IgD-negative memory B cell (primary cell): ENCODE results near the gene TPCN1. TPM values are rescaled to one million over a fixed set of nuclear protein-coding genes. Genes with fewer than 3 reads are reported as not detected.

Experiments used
- H3K27ac Mint-ChIP-seq, 3 donors: one replicate each; pipeline ENCODE4 v1.8.0; 2020 to 2022; ENCODE audit warnings: mild to moderate bottlenecking in 3 of 3, mixed read lengths in 3 of 3, moderate library complexity in 1 of 3
- H3K27me3 Mint-ChIP-seq: one replicate; pipeline ENCODE4 v1.8.0; 2021; ENCODE audit warnings: mixed read lengths
- H3K36me3 Mint-ChIP-seq: one replicate; pipeline ENCODE4 v1.8.0; 2020; ENCODE audit warnings: mild to moderate bottlenecking, mixed read lengths
- H3K4me1 Mint-ChIP-seq, 3 donors: one replicate each; pipeline ENCODE4 v1.8.0; 2020 to 2022; ENCODE audit warnings: mixed read lengths in 3 of 3, mild to moderate bottlenecking in 1 of 3
- H3K4me3 Mint-ChIP-seq, 4 donors: one replicate each; pipeline ENCODE4 v1.8.0; 2020 to 2022; ENCODE audit warnings: mild to moderate bottlenecking in 4 of 4, mixed read lengths in 4 of 4, moderate library complexity in 3 of 4
- H3K9me3 Mint-ChIP-seq, 3 donors: one replicate each; pipeline ENCODE4 v1.8.0; 2020 to 2021; ENCODE audit warnings: mixed read lengths in 3 of 3, mild to moderate bottlenecking in 1 of 3
- polyA plus RNA-seq: library from polyadenylated mRNA; unstranded; fragments of 300-500 nt; fragmentation: Illumina TruSeq; gene quantifications from one replicate; pipeline ENCODE4 v1.2.3, GENCODE V29; 2021

The TPCN1 gene
- polyA plus RNA-seq, 1 donor from 2014 or later = 17.4 TPM

DNA sequence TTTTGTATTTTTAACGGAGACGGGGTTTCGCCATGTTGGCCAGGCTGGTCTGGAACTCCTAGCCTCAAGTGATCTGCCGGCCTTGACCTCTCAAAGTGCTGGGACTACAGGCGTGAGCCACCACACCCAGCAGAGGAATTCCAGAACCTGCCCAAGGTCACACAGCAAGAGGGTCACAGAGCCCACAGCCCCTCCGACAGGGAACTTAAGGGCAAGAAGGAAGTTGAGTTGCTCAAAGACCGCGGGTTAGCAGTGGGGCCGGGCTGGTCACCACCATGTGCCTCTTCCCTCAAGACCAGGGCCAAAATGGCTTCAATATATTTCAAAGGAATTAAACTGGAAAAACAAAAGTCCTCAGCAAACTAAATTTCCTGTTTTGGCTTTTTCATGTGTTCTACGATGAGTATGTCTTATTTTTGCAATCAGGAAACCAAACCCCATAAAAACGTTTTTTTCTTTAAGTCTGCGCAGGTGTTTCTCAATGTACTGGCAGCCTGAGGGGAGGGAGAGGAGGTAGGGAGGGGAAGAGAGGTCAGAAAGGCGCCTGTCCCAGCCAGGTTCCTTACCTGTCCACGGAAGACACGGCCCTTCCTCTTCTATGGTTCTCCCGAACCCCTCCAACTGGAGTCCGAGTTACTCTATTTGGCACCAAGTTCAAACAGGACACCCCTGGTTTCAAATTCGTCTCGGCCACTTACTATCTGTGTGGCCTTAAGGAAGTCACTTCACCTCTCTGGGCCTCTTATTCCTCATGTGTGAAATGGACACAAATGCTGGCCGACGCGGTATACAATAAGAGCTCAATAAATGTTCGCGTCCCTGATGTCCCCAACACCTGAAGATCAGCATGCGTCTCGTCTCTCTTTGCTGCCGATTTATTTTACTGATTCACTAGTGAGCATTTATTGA lies 112.9 kb downstream of the TPCN1 start:
- peaks cover 3% of the 10 kb centered on the region for H3K36me3 Mint-ChIP-seq
- H3K27ac Mint-ChIP-seq = peak overlapping the region in 2 of 3 donors; percentile 10 to 94
- H3K27me3 Mint-ChIP-seq = no peaks in the 10 kb centered on the region
- peak overlapping the region; percentile 80 to 96 (median 93) for H3K4me3 Mint-ChIP-seq
- peaks cover 7 to 19% (median 14%) of the 10 kb centered on the region in 3 donors for H3K4me1 Mint-ChIP-seq
- peaks cover 0 to 2% (median 0%) of the 10 kb centered on the region in 3 donors for H3K9me3 Mint-ChIP-seq

DNA sequence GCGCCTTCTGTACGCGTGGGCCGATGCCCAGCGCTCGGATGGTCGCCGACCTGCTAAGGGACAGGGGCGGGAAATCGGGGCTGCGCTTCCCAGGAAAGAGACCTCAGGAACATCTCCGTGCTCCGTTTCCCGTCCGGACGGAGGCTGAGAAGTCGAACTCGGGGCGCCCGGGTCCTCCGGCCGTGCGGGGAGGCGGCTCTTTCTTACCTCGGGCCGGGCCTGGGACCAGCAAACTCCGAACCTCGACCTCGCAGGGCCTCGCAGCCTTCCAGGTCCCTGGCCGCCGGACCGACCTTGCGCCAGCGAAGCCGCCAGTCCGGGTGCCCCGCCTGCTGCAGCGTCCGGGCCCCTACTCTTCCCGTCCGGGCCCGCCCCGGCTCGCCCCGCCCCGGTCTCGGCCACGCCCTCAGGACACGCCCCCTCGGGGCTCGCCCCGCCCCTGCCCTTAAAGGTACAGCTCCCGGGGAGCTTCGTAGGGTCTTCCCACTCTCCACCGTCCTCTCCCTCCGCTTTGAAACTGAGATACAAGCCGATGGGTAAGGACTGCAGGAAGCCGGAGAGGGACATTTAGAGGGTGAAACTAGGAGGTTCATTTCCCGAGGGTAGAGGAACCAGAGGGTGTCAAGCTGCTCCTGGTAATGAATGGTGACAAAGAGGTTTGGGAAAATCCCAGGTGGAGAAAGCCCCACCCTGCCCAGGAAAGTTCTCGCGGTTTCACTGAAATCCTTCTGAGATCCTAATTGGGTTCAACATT lies 113.7 kb downstream of the TPCN1 start, which contains the start of gene SLC8B1:
Gene SLC8B1, minus strand, starts transcription at position 324 of the 754 bp plus-strand sequence. CDS start 2,231 bp downstream, outside the sequence.
- H3K27ac Mint-ChIP-seq = peak within 1 kb of the TSS in 2 of 3 donors; percentile 71 to 94
- peaks cover 6 to 19% (median 14%) of the 10 kb centered on the region in 3 donors for H3K4me1 Mint-ChIP-seq

DNA sequence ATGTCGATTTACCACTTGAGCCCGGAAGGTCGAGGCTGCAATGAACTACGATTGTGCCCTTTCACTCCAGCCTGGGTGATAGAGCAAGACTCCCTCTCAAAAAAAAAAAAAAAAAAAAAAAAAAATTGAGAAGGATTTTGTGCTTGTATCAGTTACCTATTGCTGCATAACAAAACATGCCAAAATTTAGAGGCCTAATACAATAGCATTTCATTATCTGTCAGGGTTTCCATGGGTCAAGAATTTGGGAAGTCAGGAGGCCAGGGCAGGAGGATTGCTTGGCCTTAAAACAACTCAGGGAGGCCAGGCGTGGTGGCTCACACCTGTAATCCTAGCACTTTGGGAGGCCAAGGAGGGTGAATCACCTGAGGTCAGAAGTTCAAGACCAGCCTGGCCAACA lies 118.3 kb downstream of the TPCN1 start:
- H3K36me3 Mint-ChIP-seq = no peaks in the 10 kb centered on the region
- H3K27me3 Mint-ChIP-seq = peaks cover 4% of the 10 kb centered on the region
- H3K9me3 Mint-ChIP-seq = no peaks in the 10 kb centered on the region
- H3K4me1 Mint-ChIP-seq = peaks cover 5 to 9% (median 6%) of the 10 kb centered on the region in 3 donors
- H3K27ac Mint-ChIP-seq = no peak overlapping the region
- H3K4me3 Mint-ChIP-seq = no peak overlapping the region

More for the DNA sequence above, 113.7 kb downstream of the TPCN1 start, which contains the start of gene SLC8B1:
- Mint-ChIP-seq H3K27me3 (no peaks in the 10 kb centered on the region), H3K36me3 (peaks cover 3% of the 10 kb centered on the region), H3K9me3 (no peaks in the 10 kb centered on the region), H3K4me3 (peak within 1 kb of the TSS; percentile 80 to 96 (median 93))

DNA sequence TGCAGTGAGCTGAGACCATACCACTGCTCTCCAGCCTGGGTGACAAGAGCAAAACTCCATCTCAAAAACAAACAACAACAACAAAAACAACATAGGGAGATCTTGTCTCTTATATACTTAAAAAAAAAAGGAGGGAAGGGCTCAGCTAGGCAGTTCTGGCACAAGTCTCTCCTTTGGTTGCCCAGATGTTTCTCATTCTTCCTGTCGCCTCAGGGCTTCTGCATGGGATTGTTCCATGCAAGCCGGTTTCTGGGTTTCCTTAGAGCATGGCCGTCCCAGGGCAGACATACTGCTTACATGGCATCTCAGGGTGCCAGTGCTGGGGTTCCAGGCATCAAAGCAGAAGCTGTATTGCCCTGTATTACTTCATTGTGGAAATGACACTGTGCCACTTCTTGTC lies 118.8 kb downstream of the TPCN1 start:
- Mint-ChIP-seq H3K36me3 (no peaks in the 10 kb centered on the region), H3K9me3 (no peaks in the 10 kb centered on the region), H3K27me3 (peaks cover 4% of the 10 kb centered on the region), H3K27ac (no peak overlapping the region), H3K4me3 (peak overlapping the region in 1 of 4 donors; percentile 47), H3K4me1 (peaks cover 3 to 8% (median 5%) of the 10 kb centered on the region in 3 donors)

DNA sequence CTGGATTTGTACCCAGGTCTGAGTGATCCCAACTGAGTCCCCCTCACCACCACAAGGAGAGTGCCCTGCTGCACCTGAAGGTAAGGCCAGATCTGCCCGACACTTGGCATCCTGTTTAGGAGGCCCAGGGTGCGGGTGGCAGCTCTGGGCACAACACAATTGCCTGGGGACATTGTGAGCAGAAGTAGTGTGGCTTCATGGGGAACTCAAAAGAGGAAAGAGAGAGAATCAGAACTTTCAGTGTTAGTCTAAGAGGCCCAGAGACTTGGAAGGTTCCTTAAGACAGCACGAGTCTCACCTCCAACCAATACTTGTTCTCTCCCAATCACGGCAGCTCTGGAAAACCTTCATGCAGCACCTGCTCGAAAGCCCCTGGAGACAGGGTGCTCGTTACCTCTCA lies 120.3 kb downstream of the TPCN1 start:
- Mint-ChIP-seq H3K4me3 (no peak overlapping the region), H3K27me3 (peaks cover 4% of the 10 kb centered on the region), H3K27ac (no peak overlapping the region), H3K4me1 (peaks cover 0 to 9% (median 3%) of the 10 kb centered on the region in 3 donors), H3K9me3 (no peaks in the 10 kb centered on the region), H3K36me3 (no peaks in the 10 kb centered on the region)

DNA sequence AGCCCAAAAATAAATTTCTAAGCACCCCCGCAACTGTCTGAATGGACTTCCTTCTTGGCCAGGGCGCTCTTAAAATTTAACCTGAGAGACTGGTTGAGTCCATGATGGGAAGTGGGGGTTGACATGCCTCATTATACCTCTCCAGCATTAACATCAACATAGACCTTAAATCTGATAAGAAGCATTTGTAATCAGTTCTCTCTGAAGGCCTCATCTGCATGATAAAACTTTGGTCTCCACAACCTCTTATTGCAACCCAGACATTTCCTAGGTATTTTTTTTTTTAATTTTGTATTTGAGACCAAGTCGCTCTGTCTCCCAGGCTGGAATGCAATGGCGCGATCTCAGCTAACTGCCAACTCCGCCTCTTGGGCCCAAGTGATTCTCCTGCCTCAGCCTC lies 124.1 kb downstream of the TPCN1 start:
- no peaks in the 10 kb centered on the region for H3K36me3 Mint-ChIP-seq
- no peak overlapping the region for H3K27ac Mint-ChIP-seq
- peaks cover 4% of the 10 kb centered on the region for H3K27me3 Mint-ChIP-seq
- H3K4me1 Mint-ChIP-seq = peaks cover 0 to 9% (median 3%) of the 10 kb centered on the region in 3 donors
- no peak overlapping the region for H3K4me3 Mint-ChIP-seq
- no peaks in the 10 kb centered on the region for H3K9me3 Mint-ChIP-seq

DNA sequence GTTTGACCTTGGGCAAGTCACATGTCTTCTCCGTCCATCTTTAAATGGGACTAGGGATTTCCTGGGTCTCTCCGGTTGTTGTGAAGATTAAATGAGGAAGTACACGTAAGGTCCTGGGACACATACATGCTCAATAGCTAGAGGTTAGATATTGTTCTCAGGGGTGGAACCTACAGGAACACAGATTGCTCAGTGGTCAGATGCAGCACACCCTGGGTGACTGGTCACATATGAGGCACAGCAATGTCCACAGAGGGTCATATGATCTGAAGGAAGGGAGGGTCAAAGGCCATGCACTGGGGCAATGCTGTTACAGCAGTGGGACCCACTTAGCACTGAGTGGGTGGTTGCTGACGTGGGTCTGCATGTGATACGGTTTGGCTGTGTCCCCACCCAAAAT lies 125.1 kb downstream of the TPCN1 start:
- Mint-ChIP-seq H3K36me3 (no peaks in the 10 kb centered on the region), H3K4me3 (no peak overlapping the region), H3K4me1 (peaks cover 0 to 8% (median 3%) of the 10 kb centered on the region in 3 donors), H3K9me3 (no peaks in the 10 kb centered on the region), H3K27me3 (peaks cover 2% of the 10 kb centered on the region), H3K27ac (no peak overlapping the region)

DNA sequence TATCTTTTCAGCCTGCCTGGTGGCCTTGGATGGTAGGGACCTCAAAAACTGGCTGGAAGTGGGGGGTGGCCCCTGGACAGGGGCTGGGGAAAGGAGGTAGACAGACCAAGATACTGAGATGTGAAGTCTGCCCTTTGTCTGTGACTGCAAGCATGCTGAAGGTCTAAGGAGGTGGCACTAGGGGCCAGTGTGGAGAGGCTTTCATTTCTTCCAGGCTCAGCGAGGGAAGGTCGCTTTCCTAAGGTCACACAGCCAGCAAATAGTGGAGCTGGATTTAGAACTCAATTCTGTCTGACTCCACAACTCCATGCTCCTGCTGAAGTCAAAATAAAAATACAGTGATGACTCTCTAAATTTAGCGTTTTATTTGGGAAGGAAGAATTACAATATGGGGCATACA lies 125.8 kb downstream of the TPCN1 start:
- no peaks in the 10 kb centered on the region for H3K9me3 Mint-ChIP-seq
- no peak overlapping the region for H3K27ac Mint-ChIP-seq
- H3K4me1 Mint-ChIP-seq = peaks cover 0 to 2% (median 0%) of the 10 kb centered on the region in 3 donors
- H3K36me3 Mint-ChIP-seq = no peaks in the 10 kb centered on the region
- H3K4me3 Mint-ChIP-seq = no peak overlapping the region
- no peaks in the 10 kb centered on the region for H3K27me3 Mint-ChIP-seq

DNA sequence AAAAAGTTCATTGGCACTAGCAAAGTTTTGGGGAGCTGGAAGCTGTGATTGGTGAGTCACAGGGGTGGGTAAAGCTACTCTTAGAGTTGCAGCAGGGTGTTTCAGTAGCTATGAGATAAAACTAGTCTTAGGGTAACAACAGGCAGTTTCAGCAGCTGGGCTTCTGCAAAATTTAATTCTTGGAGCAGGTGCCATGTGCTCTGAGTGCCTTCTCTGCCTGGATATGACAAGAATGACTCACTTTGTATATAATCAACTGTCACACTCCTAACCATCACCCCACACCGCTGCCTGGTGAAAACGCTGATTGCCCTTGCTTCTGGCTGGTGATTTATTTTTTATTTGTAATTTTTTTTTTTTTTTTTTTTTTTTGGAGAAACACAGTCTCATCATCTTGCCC lies 126.6 kb downstream of the TPCN1 start:
- Mint-ChIP-seq H3K4me1 (peaks cover 0 to 2% (median 2%) of the 10 kb centered on the region in 3 donors), H3K9me3 (no peaks in the 10 kb centered on the region), H3K36me3 (no peaks in the 10 kb centered on the region), H3K27ac (no peak overlapping the region), H3K4me3 (no peak overlapping the region), H3K27me3 (peaks cover 4% of the 10 kb centered on the region)

Other genes with a start within 250 kb of the TPCN1 start
- gene OAS2, start 242.9 kb upstream of the TPCN1 start, polyA plus RNA-seq = 44.7 TPM
- gene DTX1, start 164.7 kb upstream of the TPCN1 start, polyA plus RNA-seq = 0.61 TPM
- not detected for gene RASAL1, start 85.7 kb upstream of the TPCN1 start, polyA plus RNA-seq
- not detected for gene CFAP73, start 71.7 kb upstream of the TPCN1 start, polyA plus RNA-seq
- gene DDX54, start 36.0 kb upstream of the TPCN1 start, polyA plus RNA-seq = 34.2 TPM
- 24.1 TPM for gene RITA1, start 35.7 kb upstream of the TPCN1 start, polyA plus RNA-seq
- gene SLC8B1, start 113.6 kb downstream of the TPCN1 start, polyA plus RNA-seq = 12.1 TPM
- gene PLBD2, start 137.1 kb downstream of the TPCN1 start, polyA plus RNA-seq = 7.1 TPM
- not detected for gene SDS, start 182.4 kb downstream of the TPCN1 start, polyA plus RNA-seq
- gene SDSL, start 200.9 kb downstream of the TPCN1 start, polyA plus RNA-seq = 0.43 TPM